RWPE1 (cell line): ENCODE results near the gene CMYA5.

ENCODE experiments used
- CTCF ChIA-PET: fragments of 350-600 bp; sonication (Branson Sonifier 250); formaldehyde crosslinking; extraction: SDS; loops from one replicate; lab custom pipeline; 2021; lab: Yijun Ruan, JAX
- POLR2A ChIA-PET: fragments of 400-600 bp; formaldehyde crosslinking; extraction: SDS; loops from one replicate; lab custom pipeline; 2020; ENCODE audit warnings: antibody characterized with exemption; ENCODE audit not compliant: low non-redundant PET; lab: Yijun Ruan, JAX
- DNase-seq: peaks from one replicate; pipeline ENCODE4 v3.0.0; 2012; ENCODE audit warnings: low spot score
- H3K27ac ChIP-seq: fragments of 450-650 bp; 2 replicates; pipeline ENCODE4 v1.5.1; 2017
- CTCF ChIP-seq: fragments of 450-650 bp; conservative IDR thresholded peaks from 2 replicates; pipeline ENCODE4 v1.5.1; 2017; ENCODE audit warnings: low read depth, mild to moderate bottlenecking

CMYA5 gene

GRCh38 chr5:79824444-79824843 is 134.8 kb downstream of the CMYA5 start:
- no peak overlapping the region for H3K27ac ChIP-seq
- TF ChIP-seq CTCF = no peak
- CTCF ChIA-PET = interaction anchor here (0.6 to 0.7 kb wide), 2 partner anchors 334 to 406 kb away, joined by 4 to 6 read pairs; no protein-coding TSS in a partner anchor
- POLR2A ChIA-PET = no interaction called here
- no peak for DNase-seq

GRCh38 chr5:79825802-79826201 is 136.2 kb downstream of the CMYA5 start:
- POLR2A ChIA-PET = no interaction called here
- H3K27ac ChIP-seq = no peak overlapping the region
- CTCF ChIA-PET = no interaction called here
- TF ChIP-seq CTCF = no peak
- DNase-seq = no peak

GRCh38 chr5:79827159-79827629 is 137.6 kb downstream of the CMYA5 start:
- no peak overlapping the region for H3K27ac ChIP-seq
- POLR2A ChIA-PET = no interaction called here
- CTCF ChIA-PET = interaction anchor here (1.6 kb wide), 1 partner anchor 31 kb away, joined by 5 read pairs; no protein-coding TSS in a partner anchor
- TF ChIP-seq CTCF = no peak
- no peak for DNase-seq

- POLR2A ChIA-PET = no interaction called here
- no peak for TF ChIP-seq CTCF
- no peak for DNase-seq
- CTCF ChIA-PET = interaction anchor here (0.5 to 0.7 kb wide), 2 partner anchors 62 to 687 kb away, joined by 3 to 4 read pairs; no protein-coding TSS in a partner anchor
- no peak overlapping the region for H3K27ac ChIP-seq
These were observed 139.6 kb downstream of the CMYA5 start for GRCh38 chr5:79829260-79829659.

- CTCF ChIA-PET = no interaction called here
- H3K27ac ChIP-seq = no peak overlapping the region
- DNase-seq = no peak
- POLR2A ChIA-PET = no interaction called here
- TF ChIP-seq CTCF = no peak
These were observed 142.0 kb downstream of the CMYA5 start for GRCh38 chr5:79831381-79832309.

GRCh38 chr5:79832911-79833310 is 143.3 kb downstream of the CMYA5 start:
- no peak for TF ChIP-seq CTCF
- CTCF ChIA-PET = interaction anchor here (0.6 kb wide), 1 partner anchor 178 kb away, joined by 4 read pairs; no protein-coding TSS in a partner anchor
- no peak overlapping the region for H3K27ac ChIP-seq
- POLR2A ChIA-PET = no interaction called here
- DNase-seq = no peak
